DMS79 (cell line): ENCODE results near the gene CTNNBIP1.
"Not testable (repeated sequence)": the region's sequence is repeated elsewhere in the genome, so short reads cannot be mapped to it uniquely, and the experiment has no call there.

Experiments used
- DNase-seq: peaks from one replicate; lab custom pipeline; 2025; lab: John Stamatoyannopoulos, UW

Gene CTNNBIP1

DNA sequence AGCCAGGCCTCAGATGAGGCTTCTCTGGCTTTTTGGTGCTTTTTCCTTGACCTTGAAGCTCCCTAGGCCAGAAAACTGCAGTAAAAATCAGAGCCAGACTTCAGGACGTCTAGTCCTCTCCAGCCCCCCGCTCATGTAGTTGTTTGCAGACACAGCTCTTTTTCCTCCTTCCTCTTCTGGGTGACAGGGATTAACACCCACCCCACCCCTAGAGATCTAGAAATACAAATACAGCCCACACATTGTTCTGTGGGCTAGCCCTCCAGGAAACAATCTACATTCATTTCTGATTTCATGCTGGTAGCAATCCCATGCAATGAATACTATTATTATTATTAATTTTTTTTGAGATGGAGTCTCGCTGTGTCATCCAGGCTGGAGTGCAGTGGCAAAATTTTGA is 76.4 kb downstream of the CTNNBIP1 start:
- no peak for DNase-seq

DNA sequence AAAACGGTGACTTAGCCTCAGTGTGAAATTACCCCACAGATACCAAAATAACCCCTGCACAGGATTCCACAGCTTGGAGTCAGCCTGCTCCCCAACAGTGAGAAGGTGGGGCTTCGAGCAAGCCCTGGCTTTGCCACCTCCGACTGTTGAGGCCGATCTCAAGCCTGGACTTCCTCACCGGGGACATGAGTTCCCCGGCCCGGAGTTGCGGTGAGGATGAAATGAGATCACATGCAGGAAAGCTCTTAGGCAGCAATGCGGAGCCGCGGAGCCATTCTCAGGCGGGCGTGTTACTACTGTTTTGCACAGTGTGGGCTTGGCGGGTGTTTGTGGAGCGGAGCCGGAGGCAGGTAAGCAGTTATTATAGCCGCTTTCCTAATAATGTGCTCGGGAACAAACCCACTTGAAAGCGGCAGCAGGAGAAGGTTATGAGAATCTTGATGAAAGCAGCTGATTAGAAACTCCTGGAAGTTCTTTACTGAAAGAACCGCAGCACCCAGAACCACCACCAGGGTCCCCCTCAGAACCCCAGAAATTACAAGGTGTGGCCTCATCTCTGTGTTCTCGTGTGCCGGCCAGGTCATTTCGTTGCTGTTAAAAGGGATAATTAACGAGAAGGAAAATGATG is 82.4 kb downstream of the CTNNBIP1 start:
- peak; percentile 47 for DNase-seq

DNA sequence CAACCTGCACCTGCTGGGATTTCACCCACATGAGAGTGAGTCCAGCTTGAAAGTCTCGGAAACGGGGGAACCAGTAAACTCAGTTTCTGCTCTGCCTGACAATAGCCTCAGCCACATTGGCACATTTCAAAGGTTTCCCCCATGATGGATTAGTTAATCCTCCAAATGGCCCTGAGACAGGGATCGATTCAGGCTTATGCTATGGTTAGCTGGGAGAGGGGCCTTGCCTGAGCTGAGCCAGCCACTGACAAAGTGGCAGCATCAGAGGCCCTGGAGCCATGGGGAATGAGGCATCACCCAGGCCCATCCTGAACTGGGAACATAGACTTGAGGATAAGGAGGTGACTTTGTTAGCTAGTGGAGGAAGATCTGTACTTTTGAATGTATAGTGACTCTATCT is 83.5 kb downstream of the CTNNBIP1 start:
- DNase-seq: no peak

GRCh38 chr1:9826087-9826486 is 84.0 kb downstream of the CTNNBIP1 start:
- DNase-seq: no peak

DNA sequence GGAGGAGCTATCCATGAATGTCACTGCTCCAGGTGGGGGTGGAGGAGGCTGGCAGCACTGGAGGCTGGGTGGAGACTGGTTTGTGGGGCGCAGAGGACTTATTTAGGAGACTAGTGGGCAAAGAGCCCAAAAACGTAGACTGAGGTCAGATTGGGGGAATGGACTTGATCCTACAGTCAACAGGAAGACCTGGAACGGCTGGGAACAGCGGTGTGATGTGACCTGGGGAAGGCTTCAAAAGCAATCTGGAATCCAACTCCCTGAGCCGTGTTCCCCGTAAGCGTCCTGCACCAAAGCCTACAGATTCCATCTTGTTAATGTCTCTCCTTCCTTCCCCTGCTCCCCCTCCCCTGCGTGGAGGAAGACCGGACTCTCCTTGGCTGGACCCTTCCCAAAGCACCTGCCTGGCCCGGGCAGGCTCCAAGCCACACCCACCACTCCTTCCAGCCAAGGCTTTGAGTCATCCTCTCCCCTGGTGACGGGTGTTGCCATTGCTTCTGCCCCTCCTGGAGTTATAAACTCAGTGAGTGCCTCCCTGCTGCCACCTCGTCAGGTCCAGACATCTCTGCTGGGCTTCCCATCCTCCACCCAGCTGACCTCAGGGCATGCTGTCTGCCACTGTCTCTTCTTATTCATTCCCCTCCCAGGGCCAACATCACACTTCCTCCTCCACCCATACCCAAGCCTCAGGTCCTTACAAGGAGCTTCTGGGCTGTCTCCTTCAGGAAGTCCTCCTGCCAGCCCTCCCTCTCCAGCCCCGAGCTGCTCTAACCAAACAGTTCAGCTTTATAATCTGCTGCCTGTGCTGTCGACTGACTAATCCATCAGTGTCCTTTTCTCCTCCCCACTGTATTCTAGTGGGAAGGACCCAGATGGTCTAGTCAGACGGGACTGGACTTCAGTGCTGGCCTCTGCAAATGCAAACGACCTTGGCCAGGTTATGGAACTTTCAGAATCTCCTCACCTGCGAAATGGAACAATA is 84.7 kb downstream of the CTNNBIP1 start:
- peak; percentile 61 for DNase-seq

DNA sequence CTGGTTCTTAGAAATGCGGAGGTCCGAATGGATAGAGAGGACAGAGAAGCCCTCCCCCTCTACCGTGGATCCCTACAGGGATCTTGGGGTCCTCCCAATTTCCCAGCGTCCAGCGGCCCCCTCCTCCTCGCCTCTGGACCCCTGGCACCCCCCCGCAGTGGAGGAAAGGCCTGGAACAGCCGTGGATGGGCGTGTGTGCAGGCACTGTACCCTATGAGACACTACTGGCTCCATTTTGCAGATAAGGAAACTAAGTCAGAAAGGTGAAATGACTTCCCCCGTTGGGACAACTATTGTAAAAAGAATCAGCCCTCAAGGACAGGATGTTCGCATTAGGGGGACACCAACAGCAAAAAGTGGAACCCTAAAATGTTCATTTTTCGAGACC is 85.4 kb downstream of the CTNNBIP1 start:
- no peak for DNase-seq

- peak; percentile 33 for DNase-seq
Measured at GRCh38 chr1:9823943-9824701, 85.9 kb downstream of the CTNNBIP1 start, which contains the start of gene CLSTN1. TSS of gene CLSTN1 (minus strand) at chr1:9823965. CDS start at chr1:9823733, 232 bp downstream.

DNA sequence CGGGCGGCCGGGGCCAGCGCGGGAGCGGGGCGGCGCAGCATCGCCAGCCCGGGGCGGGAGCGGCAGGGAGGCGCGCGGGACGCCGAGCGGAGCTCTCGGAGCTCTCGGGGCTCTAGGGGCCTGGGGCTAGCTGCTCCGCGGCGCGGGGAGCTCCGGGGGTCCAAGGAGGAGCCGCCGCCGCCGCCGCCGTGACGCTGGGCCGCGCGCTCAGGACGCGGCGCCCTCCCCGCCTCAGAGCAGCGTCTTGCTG is 86.5 kb downstream of the CTNNBIP1 start:
- no peak for DNase-seq

DNA sequence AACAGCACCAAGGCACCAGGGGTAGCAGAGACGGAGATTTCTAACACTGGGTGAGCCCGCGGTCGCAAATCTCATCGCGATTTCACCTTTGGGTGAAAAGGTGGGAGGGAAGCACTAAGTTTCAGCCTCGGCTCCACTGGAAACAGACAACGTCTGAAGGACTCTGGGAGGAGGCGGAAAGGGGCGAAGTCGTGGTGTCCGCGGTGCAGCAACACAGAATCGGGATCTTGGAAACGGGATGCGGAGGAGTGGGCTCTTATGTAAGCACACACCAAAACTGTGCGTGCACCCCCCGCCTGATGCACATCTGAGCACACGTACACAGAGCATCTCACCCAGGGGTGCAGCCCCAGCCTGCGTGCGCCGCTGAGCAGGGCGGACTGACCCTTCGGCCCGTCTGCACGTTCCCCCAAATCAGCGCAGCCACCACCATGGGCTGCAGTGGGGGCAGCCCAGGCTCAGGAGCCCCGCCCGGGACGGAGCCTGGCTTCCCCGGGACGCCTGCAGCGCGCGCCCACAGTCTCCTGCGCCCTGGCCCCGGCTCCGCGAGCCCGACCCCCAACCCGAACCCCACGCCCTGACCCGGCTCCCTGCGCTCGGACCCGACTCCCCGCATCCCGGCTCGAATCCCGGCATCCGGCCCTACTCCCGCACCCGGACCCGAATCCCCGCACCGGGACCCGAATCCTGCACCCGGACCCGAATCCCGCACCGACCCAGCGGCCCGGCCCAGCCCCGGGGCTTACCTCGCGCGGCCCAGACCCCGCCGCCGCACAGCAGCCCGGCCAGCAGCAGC is 87.0 kb downstream of the CTNNBIP1 start:
- DNase-seq: no peak

- DNase-seq: no peak
Measured at GRCh38 chr1:9822490-9822889, 87.6 kb downstream of the CTNNBIP1 start.

GRCh38 chr1:9821710-9822109 is 88.4 kb downstream of the CTNNBIP1 start:
- DNase-seq: no peak

DNA sequence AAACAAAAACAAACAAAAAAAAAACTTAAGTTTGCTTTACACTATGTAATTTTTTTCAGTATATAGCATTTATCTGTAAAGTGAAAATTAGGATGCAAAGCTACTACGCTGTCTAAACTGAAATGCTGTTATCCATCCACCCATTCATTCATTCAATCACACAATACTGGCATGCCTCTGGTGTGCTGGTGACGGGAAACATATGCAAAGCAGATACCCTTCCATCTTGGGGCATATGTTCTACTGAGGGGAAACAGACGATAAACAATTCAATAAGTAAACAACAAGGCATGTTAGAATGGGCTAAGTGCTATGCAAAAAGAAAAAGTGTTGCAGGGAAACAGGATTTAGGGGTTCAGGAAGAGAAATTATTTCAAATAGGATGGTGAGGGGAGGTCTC is 89.5 kb downstream of the CTNNBIP1 start:
- no peak for DNase-seq

- DNase-seq: no peak
Measured at GRCh38 chr1:9817734-9818133, 92.3 kb downstream of the CTNNBIP1 start.

GRCh38 chr1:9816199-9816598 is 93.9 kb downstream of the CTNNBIP1 start:
- no peak for DNase-seq

DNA sequence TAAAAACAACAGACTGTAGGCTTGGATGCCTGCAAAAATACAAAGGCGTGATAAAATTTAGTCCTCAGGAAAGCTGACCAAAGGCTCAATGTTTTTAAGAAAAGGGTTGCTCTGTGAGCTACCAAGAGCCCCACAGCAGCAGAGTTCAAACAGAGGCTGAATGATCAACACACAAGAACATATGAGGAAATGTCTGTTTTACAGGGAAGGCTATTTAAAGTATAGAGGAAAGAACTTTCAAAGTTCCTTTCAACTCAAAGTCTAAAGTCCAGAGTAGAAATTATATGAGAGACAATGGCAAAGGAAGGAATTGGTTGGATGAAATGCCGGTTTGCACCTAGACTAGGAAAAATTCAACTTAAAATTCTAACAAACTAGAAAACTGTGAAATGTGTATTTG is 94.9 kb downstream of the CTNNBIP1 start:
- DNase-seq: no peak

GRCh38 chr1:9814619-9815018 is 95.5 kb downstream of the CTNNBIP1 start:
- no peak for DNase-seq

- no peak for DNase-seq
Measured at GRCh38 chr1:9811239-9811966, 98.7 kb downstream of the CTNNBIP1 start.

DNA sequence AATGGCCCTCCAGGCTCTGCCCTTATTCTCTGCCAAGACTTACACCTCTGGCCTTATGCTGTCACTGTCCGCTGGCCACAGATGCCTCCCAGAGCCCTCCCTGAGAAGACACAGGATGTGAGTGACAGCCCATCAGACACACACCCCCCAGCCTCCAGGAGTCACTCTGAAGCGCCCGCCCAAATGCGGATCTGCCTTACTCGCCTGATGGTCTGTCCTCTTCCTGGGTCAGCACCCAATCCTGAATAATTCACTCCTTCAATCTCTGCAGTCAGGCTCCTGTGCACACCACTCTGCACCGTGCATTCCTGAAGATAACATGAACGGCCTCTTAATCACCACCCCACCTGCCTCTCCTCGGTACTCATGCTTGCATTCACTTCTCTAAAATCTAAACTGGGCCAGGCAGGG is 101.0 kb downstream of the CTNNBIP1 start:
- DNase-seq: no peak

DNA sequence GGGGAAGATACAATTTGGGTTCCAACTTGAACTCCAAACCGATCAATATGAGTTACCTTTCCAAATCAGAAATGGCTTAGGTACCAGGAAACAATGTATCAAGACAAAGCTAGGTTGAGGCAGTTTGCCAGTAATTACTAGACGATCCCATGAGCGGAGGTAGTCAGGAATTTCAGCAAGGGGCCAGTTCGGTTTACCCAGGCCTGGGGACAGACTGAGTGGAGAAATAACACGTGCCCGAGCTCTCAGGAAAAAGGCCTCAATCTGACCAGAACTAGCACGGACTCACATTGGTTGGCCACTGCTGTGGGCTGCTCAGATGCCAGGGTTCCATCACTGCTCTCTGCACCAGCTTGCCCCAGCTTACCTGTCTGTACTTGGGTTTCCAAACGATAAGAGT is 101.6 kb downstream of the CTNNBIP1 start:
- DNase-seq: no peak

GRCh38 chr1:9807541-9807940 is 102.5 kb downstream of the CTNNBIP1 start:
- DNase-seq: no peak

DNA sequence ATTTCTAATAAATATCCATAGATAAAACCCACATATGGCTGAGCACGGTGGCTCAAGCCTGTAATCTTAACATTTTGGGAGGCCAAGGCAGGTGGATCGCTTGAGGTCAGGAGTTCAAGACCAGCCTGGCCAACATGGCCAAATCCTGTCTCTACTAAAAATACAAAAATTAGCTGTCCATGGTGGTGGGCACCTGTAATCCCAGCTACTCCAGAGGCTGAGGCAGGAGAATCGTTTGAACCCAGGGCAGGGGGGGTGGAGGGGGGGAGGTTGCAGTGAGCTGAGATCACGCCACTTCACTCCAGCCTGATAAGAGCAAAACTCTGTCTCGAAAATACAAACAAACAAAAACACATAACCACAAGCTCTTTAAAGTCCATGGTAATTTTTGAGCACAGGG is 104.1 kb downstream of the CTNNBIP1 start:
- not testable (repeated sequence) for DNase-seq
